Measurements from ENCODE around the gene CEP44. TPM values are rescaled to one million over a fixed set of nuclear protein-coding genes. Genes with fewer than 3 reads are reported as not detected.

The CEP44 gene
- total and polyA plus RNA-seq, 2 of the 4 experiments (the other 2 are of a cell fraction) = 3.5 to 9.5 TPM

DNA sequence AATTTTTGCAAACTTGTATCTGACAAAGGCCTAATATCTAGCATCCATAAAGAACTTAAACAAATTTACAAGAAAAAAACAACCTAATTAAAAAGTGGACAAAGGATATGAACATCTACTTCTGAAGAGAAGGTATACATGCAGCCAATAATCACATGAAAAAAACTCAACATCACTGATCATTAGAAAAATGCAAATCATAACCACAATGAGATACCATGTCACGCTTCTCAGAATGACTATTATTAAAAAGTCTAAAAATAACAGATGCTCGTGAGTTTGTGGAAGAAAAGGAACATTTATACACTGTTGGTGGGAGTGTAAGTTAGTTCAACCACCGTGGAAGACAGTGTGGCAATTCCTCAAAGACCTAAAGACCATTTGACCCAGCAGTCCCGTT lies 24.0 kb downstream of the CEP44 start:
- CTCF ChIA-PET = no interaction called here
- Histone ChIP-seq H3K4me1 (ENCODE audit: control insufficient read depth, insufficient read depth, low read length) (no peaks in the 10 kb centered on the region), H3K23ac (ENCODE audit: low read depth, low read length) (no peak overlapping the region), H3K9me1 (ENCODE audit: insufficient read depth, low read length) (no peaks in the 10 kb centered on the region), H3K4me2 (ENCODE audit: low read depth, low read length) (no peak overlapping the region), H2BK15ac (ENCODE audit: low read depth, low read length) (no peak overlapping the region), H3K9me3 (ENCODE audit: control insufficient read depth, insufficient read depth, low read length) (no peaks in the 10 kb centered on the region), H3K4ac (ENCODE audit: low read depth, low read length) (no peak overlapping the region), H2AFZ (replicated peaks; ENCODE audit: low read length, poor library complexity) (no peak overlapping the region), H4K91ac (ENCODE audit: insufficient read depth, low read depth, low read length) (no peak overlapping the region), H3K4me3 (ENCODE audit: insufficient read depth, low read depth, low read length) (no peak overlapping the region), H3K9ac (ENCODE audit: low read depth, low read length) (no peak overlapping the region), H4K20me1 (ENCODE audit: insufficient read depth, low read length) (no peaks in the 10 kb centered on the region), H3K27ac (ENCODE audit: insufficient read depth, low read length) (no peak overlapping the region), H3K14ac (replicated peaks; ENCODE audit: low read depth, low read length) (no peak overlapping the region), H4K5ac (ENCODE audit: low read depth, low read length) (no peak overlapping the region), H3K56ac (ENCODE audit: extremely low read depth, insufficient read depth, low read length) (no peak overlapping the region), H3K36me3 (ENCODE audit: control insufficient read depth, insufficient read depth, low read length) (no peaks in the 10 kb centered on the region), H2AK9ac (replicated peaks; ENCODE audit: low read depth, low read length, poor library complexity) (no peak overlapping the region), H2BK20ac (ENCODE audit: low read depth, low read length) (no peak overlapping the region), H2BK5ac (ENCODE audit: low read depth, low read length, poor library complexity, severe bottlenecking) (no peak overlapping the region), H3K18ac (ENCODE audit: low read depth, low read length) (no peak overlapping the region), H2BK120ac (ENCODE audit: low read depth, low read length) (no peak overlapping the region), H4K8ac (ENCODE audit: low read depth in 2 of 2, low read length in 2 of 2) (no peak overlapping the region), H2AK5ac (ENCODE audit: low read depth, low read length) (no peak overlapping the region), H3K27me3 (ENCODE audit: control insufficient read depth, insufficient read depth, low read length) (no peaks in the 10 kb centered on the region), H3K79me1 (ENCODE audit: low read depth in 1 of 2, low read length in 2 of 2) (no peaks in the 10 kb centered on the region)
- WGBS, 2 experiments (ENCODE audit: extremely low coverage in 2 of 2, insufficient read length in 1 of 2) = no CpG with 5 or more reads among the region's 4 CpGs
- TF ChIP-seq MAZ (IDR thresholded peaks at IDR 0.05; ENCODE audit: borderline replicate concordance, low read depth, low read length) (no peak), CEBPB (IDR thresholded peaks at IDR 0.05; ENCODE audit: low read depth, low read length) (no peak), RCOR1 (IDR thresholded peaks at IDR 0.05; ENCODE audit: insufficient replicate concordance, low read length) (no peak), RFX5 (IDR thresholded peaks at IDR 0.05; ENCODE audit: low read depth, low read length) (no peak), POLR2A (IDR thresholded peaks at IDR 0.05; ENCODE audit: low read depth, low read length) (no peak), BHLHE40 (IDR thresholded peaks at IDR 0.05; ENCODE audit: low read depth, low read length) (no peak), SMC3 (IDR thresholded peaks at IDR 0.05; ENCODE audit: low read depth, low read length) (no peak), CHD1 (IDR thresholded peaks at IDR 0.05; ENCODE audit: low read depth, low read length) (no peak), FOS (IDR thresholded peaks at IDR 0.05; ENCODE audit: low read depth, low read length) (no peak), RAD21 (IDR thresholded peaks at IDR 0.05; ENCODE audit: low read length) (no peak), MAFK (IDR thresholded peaks at IDR 0.05; ENCODE audit: low read depth, low read length) (no peak), NFE2L2 (IDR thresholded peaks at IDR 0.05; ENCODE audit: low read depth, low read length) (no peak), MXI1 (IDR thresholded peaks at IDR 0.05; ENCODE audit: borderline replicate concordance, low read depth, low read length) (no peak)
- TF ChIP-seq, protein P1, sequence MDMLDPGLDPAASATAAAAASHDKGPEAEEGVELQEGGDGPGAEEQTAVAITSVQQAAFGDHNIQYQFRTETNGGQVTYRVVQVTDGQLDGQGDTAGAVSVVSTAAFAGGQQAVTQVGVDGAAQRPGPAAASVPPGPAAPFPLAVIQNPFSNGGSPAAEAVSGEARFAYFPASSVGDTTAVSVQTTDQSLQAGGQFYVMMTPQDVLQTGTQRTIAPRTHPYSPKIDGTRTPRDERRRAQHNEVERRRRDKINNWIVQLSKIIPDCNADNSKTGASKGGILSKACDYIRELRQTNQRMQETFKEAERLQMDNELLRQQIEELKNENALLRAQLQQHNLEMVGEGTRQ (IDR thresholded peaks at IDR 0.05; ENCODE audit: low read depth, low read length) = no peak
- TF ChIP-seq, protein P2, sequence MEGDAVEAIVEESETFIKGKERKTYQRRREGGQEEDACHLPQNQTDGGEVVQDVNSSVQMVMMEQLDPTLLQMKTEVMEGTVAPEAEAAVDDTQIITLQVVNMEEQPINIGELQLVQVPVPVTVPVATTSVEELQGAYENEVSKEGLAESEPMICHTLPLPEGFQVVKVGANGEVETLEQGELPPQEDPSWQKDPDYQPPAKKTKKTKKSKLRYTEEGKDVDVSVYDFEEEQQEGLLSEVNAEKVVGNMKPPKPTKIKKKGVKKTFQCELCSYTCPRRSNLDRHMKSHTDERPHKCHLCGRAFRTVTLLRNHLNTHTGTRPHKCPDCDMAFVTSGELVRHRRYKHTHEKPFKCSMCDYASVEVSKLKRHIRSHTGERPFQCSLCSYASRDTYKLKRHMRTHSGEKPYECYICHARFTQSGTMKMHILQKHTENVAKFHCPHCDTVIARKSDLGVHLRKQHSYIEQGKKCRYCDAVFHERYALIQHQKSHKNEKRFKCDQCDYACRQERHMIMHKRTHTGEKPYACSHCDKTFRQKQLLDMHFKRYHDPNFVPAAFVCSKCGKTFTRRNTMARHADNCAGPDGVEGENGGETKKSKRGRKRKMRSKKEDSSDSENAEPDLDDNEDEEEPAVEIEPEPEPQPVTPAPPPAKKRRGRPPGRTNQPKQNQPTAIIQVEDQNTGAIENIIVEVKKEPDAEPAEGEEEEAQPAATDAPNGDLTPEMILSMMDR (conservative IDR thresholded peaks at IDR 0.05; ENCODE audit: low read depth, low read length) = no peak
- TF ChIP-seq, protein P3, sequence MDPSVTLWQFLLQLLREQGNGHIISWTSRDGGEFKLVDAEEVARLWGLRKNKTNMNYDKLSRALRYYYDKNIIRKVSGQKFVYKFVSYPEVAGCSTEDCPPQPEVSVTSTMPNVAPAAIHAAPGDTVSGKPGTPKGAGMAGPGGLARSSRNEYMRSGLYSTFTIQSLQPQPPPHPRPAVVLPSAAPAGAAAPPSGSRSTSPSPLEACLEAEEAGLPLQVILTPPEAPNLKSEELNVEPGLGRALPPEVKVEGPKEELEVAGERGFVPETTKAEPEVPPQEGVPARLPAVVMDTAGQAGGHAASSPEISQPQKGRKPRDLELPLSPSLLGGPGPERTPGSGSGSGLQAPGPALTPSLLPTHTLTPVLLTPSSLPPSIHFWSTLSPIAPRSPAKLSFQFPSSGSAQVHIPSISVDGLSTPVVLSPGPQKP (IDR thresholded peaks at IDR 0.05; ENCODE audit: borderline replicate concordance, low read depth, low read length) = no peak
- ATAC-seq (ENCODE audit: low read depth) (no peak), DNase-seq (no peak)
- intact Hi-C loops (cut with micrococcal nuclease) (no loop called here), in situ Hi-C loops (cut with MboI; ENCODE audit: low sequenced_read_pairs) (loop anchor here (25.0 kb wide), 1 partner anchor 795 kb away; no protein-coding TSS in a partner anchor), dilution Hi-C loops (cut with HindIII; ENCODE audit: low sequenced_read_pairs, unreplicated experiment) (no loop called here)
- BruUV-seq (replicated peaks) = no TSS peak
- POLR2A ChIA-PET (ENCODE audit: unreplicated experiment) = no interaction called here
